ENCODE measurements around the gene GPC6.
A peak's percentile ranks its signal among the peaks of the same experiment; 100 is the strongest.

The GPC6 gene

DNA sequence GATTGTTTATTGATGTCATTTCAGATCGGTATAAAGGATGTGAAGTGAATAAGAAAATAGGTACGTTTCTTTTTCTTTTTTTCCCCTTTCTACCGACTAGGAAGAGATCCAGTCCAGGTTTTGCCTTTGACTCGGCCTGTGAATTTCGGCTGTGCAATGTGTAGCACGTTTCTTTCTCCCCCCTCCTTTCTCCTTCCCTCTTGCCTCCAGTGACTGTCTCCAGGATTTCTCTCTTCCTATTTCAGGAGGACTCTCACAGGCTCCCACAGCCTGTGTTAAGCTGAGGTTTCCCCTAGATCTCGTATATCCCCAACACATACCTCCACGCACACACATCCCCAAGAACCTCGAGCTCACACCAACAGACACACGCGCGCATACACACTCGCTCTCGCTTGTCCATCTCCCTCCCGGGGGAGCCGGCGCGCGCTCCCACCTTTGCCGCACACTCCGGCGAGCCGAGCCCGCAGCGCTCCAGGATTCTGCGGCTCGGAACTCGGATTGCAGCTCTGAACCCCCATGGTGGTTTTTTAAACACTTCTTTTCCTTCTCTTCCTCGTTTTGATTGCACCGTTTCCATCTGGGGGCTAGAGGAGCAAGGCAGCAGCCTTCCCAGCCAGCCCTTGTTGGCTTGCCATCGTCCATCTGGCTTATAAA lies at the start of gene GPC6:
TSS of gene GPC6 (plus strand) at position 185 of the 657 bp plus-strand sequence.
- DNase-seq (ENCODE audit: low read depth): peak; percentile 94
- TF ChIP-seq, protein P1, sequence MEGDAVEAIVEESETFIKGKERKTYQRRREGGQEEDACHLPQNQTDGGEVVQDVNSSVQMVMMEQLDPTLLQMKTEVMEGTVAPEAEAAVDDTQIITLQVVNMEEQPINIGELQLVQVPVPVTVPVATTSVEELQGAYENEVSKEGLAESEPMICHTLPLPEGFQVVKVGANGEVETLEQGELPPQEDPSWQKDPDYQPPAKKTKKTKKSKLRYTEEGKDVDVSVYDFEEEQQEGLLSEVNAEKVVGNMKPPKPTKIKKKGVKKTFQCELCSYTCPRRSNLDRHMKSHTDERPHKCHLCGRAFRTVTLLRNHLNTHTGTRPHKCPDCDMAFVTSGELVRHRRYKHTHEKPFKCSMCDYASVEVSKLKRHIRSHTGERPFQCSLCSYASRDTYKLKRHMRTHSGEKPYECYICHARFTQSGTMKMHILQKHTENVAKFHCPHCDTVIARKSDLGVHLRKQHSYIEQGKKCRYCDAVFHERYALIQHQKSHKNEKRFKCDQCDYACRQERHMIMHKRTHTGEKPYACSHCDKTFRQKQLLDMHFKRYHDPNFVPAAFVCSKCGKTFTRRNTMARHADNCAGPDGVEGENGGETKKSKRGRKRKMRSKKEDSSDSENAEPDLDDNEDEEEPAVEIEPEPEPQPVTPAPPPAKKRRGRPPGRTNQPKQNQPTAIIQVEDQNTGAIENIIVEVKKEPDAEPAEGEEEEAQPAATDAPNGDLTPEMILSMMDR (conservative IDR thresholded peaks at IDR 0.05; ENCODE audit: low read length): no peak

DNA sequence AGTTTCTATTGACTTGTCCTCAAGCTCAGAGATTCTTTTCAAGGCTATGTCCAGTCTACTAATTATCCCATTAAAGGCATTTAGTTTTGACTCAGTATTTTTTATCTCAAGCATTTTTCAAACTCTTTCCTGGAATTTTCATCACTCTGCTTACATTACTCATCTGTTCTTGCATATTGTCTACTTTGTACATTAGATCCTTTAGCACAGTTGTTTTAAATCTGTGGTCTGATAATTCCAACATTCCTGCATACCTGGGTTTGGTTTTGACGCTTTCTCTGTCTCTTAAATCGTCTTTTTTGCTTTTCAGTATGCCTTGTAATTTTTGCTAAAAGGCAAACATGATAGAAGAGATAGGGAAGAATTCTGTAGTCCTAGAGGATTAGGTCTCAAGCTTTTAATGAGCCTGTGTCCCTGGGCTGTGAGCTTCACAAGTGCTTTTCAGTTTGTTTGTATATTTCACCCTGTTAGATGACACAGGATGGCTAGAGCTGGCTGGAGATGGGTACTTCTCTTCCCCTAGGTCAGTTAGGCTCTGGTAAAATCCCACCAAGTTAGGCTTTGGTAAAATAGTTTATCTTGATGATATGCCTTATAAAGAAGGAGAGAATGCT lies 46.1 kb upstream of the GPC6 start:
- TF ChIP-seq, protein P1 (conservative IDR thresholded peaks at IDR 0.05; ENCODE audit: low read length): no peak
- DNase-seq (ENCODE audit: low read depth): peak; percentile 70
- H3K4me3 ChIP-seq (ENCODE audit: low read length): no peak overlapping the region

More for the DNA sequence above, at the start of gene GPC6:
- H3K4me3 ChIP-seq (ENCODE audit: low read length): peak within 1 kb of the TSS; percentile 76

DNA sequence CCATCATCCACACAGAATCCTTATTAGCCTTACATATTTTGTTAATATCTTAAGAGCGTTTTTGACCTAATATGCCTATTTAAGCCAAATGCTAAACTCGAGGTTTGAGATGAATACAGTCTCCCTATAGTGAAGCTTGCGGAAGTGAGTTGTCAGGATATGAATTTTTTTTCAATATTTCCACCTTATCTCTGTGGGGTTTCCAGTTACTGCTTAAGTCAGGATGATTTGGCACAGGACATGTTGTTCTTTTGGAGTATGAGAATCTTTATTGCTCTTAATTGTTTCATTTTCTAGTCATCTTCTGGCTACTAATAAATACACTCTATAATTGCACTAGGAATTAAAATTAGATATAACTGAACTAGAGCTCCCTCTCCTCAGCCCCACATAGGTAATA lies 44.2 kb upstream of the GPC6 start:
- no peak for DNase-seq (ENCODE audit: low read depth)

DNA sequence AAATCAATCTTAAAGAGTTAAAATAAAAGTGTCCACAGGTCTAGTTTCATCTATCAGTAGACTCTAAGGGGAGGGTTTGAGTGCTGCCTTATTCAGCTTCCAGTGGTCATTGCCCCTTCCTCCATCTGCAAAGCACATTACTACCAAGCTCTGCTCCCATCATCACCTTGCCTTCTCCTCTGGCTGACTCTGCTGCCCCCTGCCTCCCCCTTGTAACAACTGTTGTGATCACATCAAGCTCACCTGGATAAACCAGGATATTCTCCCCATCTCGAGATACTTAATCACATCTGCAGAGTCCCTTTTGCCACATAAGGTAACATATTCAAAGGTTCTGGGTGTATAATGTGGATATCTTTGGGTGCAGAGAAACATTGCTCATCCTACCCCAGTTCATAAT lies 43.3 kb upstream of the GPC6 start:
- TF ChIP-seq, protein P1 (conservative IDR thresholded peaks at IDR 0.05; ENCODE audit: low read length): no peak
- no peak for DNase-seq (ENCODE audit: low read depth)
- no peak overlapping the region for H3K4me3 ChIP-seq (ENCODE audit: low read length)

More for the DNA sequence above, 44.2 kb upstream of the GPC6 start:
- TF ChIP-seq, protein P1 (conservative IDR thresholded peaks at IDR 0.05; ENCODE audit: low read length): no peak
- H3K4me3 ChIP-seq (ENCODE audit: low read length): no peak overlapping the region

DNA sequence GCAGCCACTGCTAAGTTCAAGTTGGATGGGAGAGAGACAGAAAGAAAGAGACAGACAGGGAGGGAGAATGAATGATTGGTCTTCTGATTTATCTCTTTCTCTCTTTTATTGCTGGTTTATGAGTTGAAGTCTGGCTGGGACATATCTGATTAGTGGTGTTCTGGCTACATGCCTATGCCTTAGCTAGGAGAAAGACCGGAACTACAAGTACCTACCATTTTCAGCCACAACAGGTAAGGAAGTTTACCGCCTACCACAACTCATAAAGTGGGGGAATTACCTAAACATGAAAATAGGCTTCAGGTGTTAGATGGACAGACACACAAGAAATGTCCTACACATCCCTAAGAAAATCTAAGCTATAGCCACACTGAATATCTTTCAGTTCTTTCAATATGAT lies 36.6 kb upstream of the GPC6 start:
- TF ChIP-seq, protein P1 (conservative IDR thresholded peaks at IDR 0.05; ENCODE audit: low read length): no peak
- DNase-seq (ENCODE audit: low read depth): no peak
- no peak overlapping the region for H3K4me3 ChIP-seq (ENCODE audit: low read length)

DNA sequence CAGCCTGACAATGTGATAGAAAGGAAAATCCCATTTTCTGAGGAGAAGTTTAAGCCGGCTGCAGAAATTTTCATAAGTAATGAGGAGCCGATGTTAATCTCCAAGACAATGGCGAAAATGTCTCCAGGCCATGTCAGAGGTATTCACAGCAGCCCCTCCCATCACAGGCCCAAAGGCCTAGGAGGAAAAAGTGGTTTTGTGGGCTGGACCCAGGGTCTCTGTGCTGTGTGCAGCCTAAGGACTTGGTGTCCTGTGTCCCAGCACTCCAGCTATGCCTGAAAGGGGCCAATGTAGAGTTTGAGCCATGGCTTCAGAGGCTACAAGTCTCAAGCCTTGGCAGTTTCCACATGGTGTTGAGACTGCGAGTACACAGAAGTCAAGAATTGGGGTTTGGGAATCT lies 32.9 kb upstream of the GPC6 start:
- H3K4me3 ChIP-seq (ENCODE audit: low read length): no peak overlapping the region
- no peak for DNase-seq (ENCODE audit: low read depth)
- TF ChIP-seq, protein P1 (conservative IDR thresholded peaks at IDR 0.05; ENCODE audit: low read length): no peak

DNA sequence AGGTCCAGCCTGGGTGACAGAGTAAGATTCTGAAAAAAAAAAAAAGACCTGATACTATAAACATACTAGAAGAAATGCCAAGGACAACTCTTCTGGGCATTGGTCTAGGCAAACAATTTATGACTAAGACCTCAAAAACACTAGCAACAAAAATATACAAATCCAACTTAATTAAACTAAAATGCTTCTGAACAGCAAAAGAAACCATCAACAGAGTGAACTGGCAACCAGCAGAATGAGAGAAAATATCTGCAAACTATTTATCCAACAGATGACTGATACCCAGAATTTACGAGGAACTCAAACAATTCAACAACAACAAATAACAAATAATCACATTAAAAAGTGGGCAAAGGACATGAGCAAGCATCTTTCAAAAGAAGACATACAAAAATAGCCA lies 26.8 kb upstream of the GPC6 start:
- TF ChIP-seq, protein P1 (conservative IDR thresholded peaks at IDR 0.05; ENCODE audit: low read length): no peak
- no peak for DNase-seq (ENCODE audit: low read depth)
- no peak overlapping the region for H3K4me3 ChIP-seq (ENCODE audit: low read length)
